Measurements from ENCODE around the gene USHBP1.

- TF ChIP-seq SPI1 (IDR thresholded peaks at IDR 0.05; ENCODE audit: low read depth, low read length), result no peak
- TF ChIP-seq POLR2A (IDR thresholded peaks at IDR 0.05; ENCODE audit: low read depth, low read length), result no peak
- TF ChIP-seq POLR2AphosphoS5 (IDR thresholded peaks at IDR 0.05; ENCODE audit: low read depth, low read length), result no peak
- no peak for TF ChIP-seq POU2F2 (IDR thresholded peaks at IDR 0.05; ENCODE audit: low read depth, low read length)
Measured at GRCh38 chr19:17268754-17269153, 4.2 kb upstream of the USHBP1 start.

Data from GM12891 (cell line).